Posterior vena cava (tissue), 2 donors: ENCODE data around the gene WDR62. TPM values are rescaled to one million over a fixed set of nuclear protein-coding genes. Genes with fewer than 3 reads are reported as not detected.
A peak's percentile ranks its signal among the peaks of the same experiment; 100 is the strongest.

Experiments used
- DNase-seq: peaks from one replicate; pipeline ENCODE4 v3.0.0-alpha.2; 2020; ENCODE audit warnings: low spot score
- intact Hi-C, 2 donors: fragments of 100-400 bp; cut with DNase I; formaldehyde crosslinking; loops; one replicate each; pipeline versions ENCODE4 v1.14.1 to v1.14.2; 2022 to 2023
- long read RNA-seq, 2 donors: library from polyadenylated mRNA; unstranded; transcript quantifications; one replicate each; pipeline ENCODE4 v2.0.0, GENCODE V29; 2020 to 2021
- total RNA-seq, 2 donors: library from RNA; stranded (reverse); fragmentation: NEBNext Ultra II Directional; extraction: Animal tissue kit (Norgen Biotek cat#: 25700); gene quantifications; one replicate each; pipeline ENCODE4 v1.2.1, GENCODE V29; 2021
- donor health status: DM: yes; HTN: yes; CAD: no.
- donor health status: DM: yes; HTN: yes; CAD: no.

The WDR62 gene
- under 1 TPM; 0.37 to 0.71 TPM for total RNA-seq
- long read RNA-seq, donor 1 = 0 reads
- long read RNA-seq, donor 2 = 0 reads

DNA sequence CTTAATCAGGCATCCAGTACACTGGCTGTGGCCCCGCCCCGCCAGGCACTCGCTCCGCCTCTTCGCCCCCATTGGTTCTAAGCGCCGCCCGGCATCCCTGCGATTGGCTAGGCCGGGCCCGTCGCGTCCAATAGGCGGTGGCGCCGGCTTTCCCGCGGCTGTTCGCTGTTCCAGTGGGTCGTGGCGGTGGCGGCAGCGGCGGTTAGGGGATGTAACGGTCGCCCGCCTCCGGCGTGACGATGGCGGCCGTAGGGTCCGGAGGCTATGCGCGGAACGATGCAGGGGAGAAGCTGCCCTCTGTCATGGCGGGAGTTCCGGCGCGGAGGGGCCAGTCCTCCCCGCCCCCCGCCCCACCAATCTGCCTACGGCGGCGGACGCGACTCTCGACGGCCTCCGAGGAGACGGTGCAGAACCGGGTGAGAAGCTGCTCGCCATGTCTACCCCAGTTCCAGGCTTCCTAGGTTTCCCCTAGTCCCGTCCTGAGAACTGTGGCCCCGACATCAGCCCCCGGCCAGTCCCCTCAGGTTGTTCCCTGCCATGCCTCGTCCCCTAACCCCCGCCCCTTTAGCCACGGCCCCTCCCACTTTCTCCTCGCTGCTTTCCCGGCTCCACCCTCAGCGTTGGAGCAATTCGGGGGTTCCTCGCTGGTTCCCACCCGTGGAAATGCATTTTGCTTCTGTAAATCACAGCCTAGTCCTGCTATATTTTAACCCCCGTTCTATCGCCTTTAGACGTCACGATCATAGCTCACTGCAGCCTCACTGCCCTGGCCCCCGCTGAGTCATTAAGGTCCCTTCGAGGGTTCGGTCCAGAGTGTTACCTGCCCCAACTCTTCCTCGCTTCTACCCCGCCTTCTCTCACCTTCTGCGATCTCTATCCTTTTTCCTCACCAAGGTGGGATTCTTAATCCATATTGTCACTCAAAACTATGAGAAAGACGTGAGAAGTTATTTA lies at the start of gene WDR62:
TSS of gene WDR62 (plus strand) at position 165 of the 954 bp plus-strand sequence. CDS start at position 240, 75 bp downstream.
- peak; percentile 98 for DNase-seq
- intact Hi-C loops = loop anchor here in 1 of 2 donors (5.0 kb wide), 1 partner anchor 57 kb away; the partner anchor contains the start of genes OVOL3 and POLR2I

DNA sequence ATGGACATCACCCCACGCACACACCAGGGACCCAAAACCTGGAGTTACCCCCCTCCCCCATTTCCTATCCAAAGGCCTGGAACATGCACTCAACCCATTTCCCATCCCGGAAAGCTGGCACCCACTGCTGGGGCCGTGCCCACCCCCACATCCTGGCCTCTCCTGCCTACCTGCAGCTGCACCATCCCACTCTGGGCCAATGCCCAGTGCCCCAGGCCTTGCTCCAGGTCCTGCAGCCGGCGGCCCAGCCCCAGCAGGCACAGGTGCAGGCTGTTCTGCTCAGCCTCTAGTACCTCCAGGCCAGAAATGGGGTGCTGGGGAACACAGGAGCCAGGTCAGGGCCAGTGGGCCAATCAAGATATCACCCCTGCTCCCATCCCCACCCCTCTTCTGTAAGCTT lies 47.7 kb upstream of the WDR62 start:
- no peak for DNase-seq
- intact Hi-C loops = no loop called here

DNA sequence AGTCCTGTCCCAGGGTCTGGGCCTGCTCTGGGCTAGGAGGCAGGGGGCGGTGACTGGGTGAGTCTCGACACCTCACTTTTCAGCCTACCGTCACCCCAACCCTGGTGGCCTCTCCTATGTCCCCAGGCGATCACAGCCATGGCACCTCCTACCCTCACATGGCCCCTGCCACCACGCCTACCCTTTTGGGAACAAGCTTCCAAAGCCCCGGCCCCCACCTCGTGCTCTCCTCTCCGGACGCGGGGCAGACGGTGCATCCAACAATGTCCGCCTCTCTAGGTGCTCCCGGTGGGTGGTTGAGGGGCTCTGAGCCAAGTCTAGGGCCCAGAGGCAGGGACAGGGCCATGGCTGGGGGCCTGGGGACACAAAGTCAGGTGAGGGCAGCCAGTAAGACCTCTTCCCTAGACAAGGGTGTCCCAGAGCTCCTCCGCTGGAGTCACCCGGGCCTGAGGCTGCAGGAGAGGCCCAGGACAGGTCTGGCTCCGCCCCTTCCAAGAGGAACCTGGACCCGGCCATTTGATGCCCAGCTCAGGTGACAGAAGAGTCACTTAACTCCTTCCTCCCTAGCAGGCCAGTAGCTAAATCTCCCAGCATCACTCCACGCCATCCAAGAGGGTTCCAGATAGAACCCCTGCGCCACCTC lies 46.2 kb upstream of the WDR62 start, which contains the start of gene SYNE4:
TSS of gene SYNE4 (minus strand) at position 478 of the 643 bp plus-strand sequence. CDS start at position 346, 132 bp downstream.
- DNase-seq = no peak
- intact Hi-C loops = no loop called here

DNA sequence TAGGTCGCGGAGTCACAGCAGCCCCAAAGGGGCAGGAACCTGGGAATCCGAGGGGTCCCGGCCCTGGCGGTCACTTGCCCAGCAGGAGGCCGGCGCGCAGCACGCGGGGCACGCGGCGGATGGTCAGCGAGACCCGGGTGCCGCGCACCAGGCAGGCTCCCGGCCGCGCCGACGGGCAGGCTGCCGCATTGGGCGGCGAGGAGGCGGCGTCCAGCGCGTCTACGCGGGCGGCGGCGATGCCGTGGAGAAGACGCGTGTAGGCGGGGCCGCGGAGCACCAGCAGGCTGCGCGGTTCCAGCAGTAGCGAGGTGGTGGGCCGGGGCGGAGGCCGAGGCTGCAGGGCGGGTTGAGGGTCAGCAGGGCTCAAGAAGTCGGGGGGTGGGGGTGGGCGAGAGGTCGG lies 45.5 kb upstream of the WDR62 start:
- intact Hi-C loops = no loop called here
- DNase-seq = peak; percentile 92

DNA sequence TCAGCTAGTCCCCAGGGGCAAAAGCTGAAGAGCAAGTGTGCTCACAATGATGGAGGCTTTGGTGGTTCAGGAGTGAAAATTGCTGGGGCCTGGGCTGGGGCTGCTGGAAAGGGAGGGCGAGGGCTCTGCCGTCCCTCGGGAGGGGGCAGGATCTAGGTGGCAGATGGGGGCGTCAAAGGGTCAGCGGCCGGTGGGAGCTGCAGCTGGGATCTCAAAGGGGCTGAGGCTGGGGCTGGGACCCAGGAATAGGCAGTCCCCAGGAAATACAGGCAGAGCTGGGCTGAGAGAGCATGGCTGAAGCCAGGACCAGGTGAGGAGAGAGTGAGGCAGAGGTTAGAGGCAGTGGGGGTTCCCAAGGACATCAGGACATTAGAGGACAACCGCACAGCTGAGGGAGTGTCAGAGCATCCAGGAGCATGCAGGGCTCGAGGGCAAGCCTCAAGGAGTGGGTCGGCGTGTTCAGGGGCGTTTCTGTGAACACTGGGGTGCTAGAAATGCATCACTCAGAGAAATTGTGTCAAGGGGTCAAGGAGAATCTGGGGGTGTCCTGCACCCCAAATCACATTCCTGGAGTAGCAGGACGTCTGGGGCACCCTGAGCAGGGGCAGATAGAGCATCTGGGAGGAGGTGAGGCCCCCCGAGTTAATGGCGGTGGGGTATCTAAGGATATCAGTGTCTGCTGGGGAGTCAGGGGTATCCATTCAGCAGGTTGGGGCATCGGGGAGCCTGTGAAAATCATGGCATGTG lies 44.9 kb upstream of the WDR62 start:
- DNase-seq = no peak
- intact Hi-C loops = no loop called here

DNA sequence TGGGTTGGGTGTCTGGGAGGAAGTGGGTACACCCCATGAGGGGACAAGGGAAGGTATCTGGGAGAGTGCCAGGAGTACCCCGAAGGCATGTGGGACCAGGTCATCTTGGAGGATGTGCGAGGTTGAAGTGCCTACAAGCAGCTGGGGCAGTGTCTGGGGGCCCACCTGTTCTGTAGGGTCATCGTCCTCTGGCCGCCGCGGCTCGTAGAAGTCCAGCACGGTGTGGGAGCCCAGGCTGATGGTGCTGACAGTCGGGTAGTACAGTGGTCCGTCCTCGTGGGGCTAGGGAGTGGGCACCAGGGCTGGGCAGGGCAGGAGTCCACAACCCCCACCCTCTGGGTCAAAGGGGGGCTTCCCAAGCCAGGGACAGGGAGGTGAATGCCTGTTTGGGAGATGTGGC lies 44.3 kb upstream of the WDR62 start:
- intact Hi-C loops = no loop called here
- DNase-seq = no peak

DNA sequence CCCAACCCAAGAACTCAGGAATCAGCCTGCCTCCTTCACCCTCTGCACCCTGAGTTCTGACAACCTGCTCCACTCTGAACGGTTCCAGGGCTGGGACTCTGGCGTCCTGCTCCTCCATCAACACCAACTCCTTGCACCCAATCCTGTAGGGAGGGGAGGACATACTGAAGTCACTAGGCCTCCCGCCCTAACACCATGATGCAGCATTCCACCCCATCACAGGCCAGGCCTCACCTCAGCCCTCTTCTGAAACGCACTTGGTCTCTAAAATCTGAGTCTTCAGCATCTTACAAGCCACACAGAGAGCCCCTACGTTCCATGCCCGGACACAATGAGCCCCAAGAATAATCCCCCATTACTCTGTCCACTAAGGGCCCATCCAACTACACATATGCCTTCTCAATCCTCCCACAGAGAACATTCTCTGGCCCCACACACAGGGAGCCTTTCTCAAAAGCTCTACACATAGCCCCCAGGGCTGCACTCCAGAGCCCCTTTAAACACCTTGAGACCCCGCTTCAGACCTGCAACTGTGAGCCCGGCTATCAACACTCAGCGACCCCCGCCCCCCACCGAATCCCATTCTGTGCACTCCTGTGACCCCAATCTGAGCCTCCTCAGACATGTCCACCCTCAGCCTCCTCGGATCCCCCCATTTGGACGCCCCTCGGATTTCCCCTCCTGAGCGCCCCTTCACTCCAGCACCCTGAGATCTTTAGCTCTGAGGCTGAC lies 41.3 kb upstream of the WDR62 start:
- DNase-seq = no peak
- intact Hi-C loops = no loop called here

DNA sequence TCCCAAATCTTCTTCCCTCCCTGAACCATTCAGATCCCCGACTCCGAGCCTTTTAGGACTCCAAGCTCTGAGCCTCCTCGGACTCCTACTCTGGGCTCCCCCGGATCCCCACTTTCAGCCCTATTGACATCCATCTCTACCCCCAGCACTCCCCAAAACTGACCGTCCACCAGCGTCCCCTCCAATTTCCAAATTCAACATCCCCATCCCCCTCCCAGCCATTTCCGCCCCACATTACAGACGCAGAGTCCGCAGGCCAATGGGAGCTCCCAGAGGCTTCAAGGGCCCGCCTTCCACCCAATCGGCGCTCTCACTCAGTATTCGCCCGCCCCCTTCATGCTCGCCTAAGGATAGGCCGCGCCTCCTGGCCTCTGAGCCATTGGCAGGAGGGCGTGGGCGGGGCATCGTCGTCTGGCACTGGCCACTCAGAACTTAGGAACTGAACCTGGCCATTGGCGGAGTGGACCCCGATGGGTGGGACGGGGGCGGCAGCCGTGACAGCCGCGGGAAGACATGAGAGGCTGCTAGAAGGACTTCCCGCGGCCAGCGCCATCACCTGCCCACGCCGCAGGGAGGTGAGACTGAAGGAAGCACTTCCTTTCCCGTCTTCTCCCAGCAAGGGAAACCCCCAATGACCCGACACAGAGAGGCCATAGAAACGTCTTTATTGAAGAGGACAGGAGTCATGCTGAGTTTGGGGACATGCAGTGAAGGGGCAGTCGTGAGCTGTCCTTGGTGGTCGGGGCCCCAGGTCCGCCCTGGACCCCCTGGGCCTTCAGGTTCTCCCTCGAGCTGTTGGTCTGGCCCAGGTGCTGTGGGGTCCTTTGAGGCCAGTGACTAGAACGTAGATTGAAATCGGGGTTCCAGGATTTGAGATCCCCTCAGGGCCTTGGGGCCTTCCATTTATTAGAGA lies 40.4 kb upstream of the WDR62 start, which contains the start of gene ALKBH6:
TSS of gene ALKBH6 (minus strand) at position 202 of the 913 bp plus-strand sequence. CDS start 816 bp downstream, outside the sequence.
- DNase-seq = peak; percentile 100
- intact Hi-C loops = no loop called here

DNA sequence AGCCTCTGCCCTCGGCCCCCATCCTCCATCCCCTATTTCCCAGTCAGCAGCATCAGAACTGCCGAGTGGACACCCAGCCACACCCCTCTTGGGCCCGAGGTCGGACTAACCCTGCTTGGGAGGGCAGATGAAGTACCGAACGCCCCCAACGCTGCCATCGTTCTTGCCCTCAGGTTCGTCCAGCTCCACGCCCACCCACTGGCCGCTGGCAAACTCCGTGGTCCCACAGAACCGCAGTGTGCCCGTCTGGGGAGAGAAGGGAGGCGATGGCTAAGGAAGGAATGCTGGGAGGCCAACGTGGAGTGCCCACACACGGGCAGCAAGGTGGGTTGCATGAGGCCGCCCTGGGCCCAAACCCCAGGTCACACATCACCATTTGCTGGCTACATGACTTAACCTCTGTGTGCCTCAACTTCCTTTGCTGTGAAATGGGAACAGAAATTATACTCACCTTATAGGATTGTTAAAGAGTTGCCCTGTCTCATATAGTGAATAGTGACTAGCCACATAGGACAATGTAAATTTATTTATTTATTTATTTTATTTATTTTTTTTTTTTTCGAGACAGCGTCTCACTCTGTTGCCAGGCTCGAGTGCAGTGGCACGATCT lies 35.5 kb upstream of the WDR62 start:
- intact Hi-C loops = no loop called here
- DNase-seq = no peak

DNA sequence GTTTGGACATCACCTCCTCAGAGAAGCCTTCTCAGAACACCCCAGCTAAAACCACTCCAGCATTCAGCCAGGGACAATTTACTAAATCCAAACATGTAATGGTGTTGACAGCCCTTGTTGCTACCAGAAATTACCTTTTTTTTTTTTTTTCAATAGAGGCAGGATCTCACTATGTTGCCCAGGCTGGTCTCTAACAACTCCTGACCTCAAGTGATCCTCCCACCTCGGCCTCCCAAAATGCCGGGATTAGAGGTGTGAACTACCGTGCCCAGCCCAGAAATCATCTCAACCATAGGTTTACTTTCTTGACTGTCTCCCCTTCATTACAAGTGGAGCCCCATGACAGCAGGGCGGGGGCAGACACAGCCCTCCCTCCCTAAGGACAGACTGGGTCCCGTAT lies 31.3 kb upstream of the WDR62 start:
- intact Hi-C loops = no loop called here
- DNase-seq = no peak

DNA sequence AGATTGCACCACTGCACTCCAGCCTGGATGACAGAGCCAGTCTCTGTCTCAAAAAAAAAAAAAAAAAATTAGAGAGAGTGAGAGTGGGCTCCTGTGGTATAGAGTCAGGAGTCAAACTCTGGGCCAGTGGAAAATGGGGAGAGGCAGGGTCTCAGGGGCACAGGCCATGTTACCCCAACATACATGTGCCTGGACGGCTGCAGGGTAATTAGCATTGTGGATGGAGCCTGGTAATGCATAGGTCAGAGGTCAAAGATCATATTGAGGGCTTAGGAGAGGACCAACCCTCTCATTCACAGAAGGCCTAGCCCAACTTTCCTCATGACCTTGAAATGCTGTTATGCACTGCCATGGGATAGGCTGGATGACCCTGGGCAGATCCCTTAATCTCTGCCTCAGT lies 29.2 kb upstream of the WDR62 start:
- intact Hi-C loops = no loop called here
- no peak for DNase-seq

DNA sequence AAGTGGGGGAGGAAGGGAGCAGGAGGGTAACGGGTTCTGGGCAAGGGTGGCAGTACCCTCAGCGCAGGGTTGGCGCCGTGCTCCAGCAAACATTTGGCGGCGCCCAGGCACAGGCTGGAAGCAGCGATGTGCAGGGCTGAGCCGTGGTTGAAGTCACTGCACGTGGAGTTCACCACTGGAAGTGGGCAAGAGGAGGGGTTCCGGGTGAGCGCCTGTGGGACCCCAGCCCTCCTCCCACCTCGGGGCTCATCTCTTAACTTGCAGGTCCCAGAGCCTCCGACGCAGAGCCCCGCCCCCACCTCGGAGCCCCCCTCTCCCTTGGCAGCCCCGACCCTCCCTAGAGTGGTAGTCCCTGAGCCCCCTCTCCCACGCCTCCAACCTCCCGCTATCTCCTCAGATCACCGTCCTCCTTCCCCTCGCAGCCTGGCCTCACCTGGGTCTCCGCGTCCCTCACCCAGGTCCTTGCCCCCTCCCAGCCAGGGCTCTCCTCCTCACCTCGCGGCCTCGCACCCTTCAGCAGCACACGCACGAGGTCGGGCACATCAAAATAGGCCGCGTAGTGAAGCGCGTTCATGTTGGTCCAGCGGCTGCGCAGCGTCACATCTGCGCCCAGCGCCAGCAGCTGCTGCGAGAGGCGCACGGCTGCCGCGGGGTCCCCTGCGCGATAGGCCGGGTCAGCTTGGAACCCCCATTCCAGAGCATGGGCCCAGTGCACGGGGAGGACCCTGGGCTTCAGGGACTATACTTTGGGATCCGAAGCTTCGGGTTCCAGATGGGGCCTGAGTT lies 28.4 kb upstream of the WDR62 start:
- intact Hi-C loops = no loop called here
- no peak for DNase-seq

DNA sequence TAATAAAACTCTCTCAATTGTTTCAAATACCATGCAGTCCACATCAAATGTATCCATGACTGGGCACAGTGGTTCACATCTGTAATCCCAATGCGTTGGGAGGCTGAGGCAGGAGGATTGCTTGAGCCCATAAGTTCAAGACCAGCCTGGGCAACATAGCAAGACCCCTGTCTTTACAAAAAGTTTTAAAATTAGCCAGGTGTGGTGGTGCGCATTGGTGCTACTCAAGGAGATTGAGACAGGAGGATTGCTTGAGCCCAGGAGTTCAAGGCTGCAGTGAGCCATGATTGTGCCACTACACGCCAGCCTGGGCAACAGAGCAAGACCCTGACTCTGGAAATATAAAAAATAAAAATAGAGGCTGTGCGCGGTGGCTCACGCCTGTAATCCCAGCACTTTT lies 27.0 kb upstream of the WDR62 start:
- DNase-seq = no peak
- intact Hi-C loops = no loop called here

DNA sequence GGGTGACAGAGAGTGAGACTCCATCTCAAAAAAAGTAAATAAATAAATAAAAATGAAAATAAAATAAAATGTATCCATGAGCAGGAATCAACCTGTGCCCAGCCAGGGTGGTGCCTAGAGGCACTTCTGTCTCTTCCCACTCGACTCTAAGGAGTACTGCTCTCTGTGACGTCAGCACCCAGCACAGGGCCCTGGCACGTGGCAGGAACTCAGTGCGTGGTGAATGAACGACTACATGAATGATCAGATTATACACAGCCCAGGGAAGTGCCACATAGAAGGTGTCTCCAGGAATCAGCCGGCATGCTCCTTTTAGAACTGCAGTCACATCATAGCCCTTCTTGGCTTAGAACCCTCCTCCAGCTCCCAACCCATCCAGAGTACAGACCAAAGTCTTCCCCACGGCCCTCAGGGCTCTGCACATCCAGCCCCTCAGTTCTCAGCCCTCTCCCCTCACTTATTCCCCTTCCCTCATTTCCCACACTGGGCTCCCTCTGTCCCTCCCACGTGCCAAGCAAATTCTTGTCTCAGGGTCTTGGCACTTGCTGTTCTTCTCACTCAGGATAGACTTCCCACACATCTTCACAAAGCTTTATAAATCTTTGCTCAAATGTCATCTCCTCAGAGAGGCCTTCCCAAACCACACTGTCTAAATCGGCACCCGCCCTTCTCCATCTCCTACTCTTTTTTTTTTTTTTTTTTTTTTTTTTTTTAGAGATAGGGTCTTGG lies 26.2 kb upstream of the WDR62 start:
- intact Hi-C loops = no loop called here
- DNase-seq = no peak

DNA sequence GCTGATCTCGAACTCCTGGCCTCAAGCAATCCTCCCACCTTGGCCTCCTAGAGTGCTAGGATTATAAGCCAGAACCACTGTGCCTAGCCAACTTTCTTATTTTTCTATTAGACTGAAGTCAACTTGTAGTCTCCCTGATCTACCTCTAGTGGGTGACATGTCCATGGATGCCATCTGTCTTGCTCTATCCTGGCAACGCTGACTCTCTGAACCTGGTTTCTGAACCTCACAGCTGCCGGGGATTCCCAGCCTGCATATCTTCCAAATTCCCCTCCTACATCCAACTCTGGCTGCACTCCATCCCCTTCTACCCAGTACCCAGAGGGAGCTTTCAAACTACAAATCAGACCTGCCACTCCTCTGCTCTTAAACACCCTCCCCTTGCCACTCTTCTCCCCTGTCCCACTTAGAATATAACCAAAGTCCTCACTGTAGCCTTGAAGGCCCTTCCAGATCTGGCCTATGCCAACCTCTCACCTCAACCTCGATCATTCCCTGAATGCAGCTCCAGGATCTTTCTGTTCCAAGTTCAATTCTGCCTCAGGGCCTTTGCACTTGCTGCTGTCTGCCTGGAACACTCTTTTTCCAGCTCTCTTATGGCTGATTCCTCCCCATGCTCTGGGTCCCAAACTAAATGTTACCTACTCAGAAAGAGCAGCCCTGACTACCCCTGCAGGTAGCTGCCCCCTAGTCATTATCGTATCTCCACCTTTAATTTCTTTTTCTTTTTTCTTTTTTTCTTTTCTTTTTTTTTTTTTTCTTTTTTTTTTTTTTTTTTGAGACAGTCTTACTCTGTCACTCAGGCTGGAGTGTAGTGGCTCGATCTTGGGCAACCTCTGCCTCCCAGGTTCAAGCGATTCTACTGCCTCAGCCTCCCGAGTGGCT lies 24.2 kb upstream of the WDR62 start:
- intact Hi-C loops = no loop called here
- no peak for DNase-seq
